Neutrophil (primary cell): ENCODE results near the gene CTNNBL1.

ENCODE experiments used
- H3K27ac ChIP-seq: fragments of 200-600 bp; sonication (generic); 2 replicates; pipeline ENCODE4 v1.5.1; 2016; ENCODE audit warnings: mild to moderate bottlenecking, moderate library complexity
- H3K27me3 ChIP-seq: fragments of 200-600 bp; sonication (generic); 2 replicates; pipeline ENCODE4 v1.6.0; 2016; ENCODE audit warnings: mild to moderate bottlenecking
- H3K36me3 ChIP-seq: fragments of 200-600 bp; sonication (generic); 2 replicates; pipeline ENCODE4 v1.5.1; 2017
- H3K4me1 ChIP-seq, 2 experiments: fragments of 200-600 bp in 1 of 2; sonication (generic) in 1 of 2; 1 replicate in 1 of 2; 2 replicates in 1 of 2; pipeline versions ENCODE4 v1.5.1 to v1.6.1; 2013 to 2016; ENCODE audit warnings: low read depth in 1 of 2, low read length in 1 of 2, mild to moderate bottlenecking in 1 of 2, moderate library complexity in 1 of 2; ENCODE audit not compliant: control insufficient read depth in 1 of 2, insufficient read depth in 1 of 2
- H3K4me3 ChIP-seq, 2 experiments: fragments of 200-600 bp in 1 of 2; sonication (generic) in 1 of 2; 1 replicate in 1 of 2; 2 replicates in 1 of 2; pipeline ENCODE4 v1.5.1; 2013 to 2016; ENCODE audit warnings: low read depth in 1 of 2, low read length in 1 of 2, mild to moderate bottlenecking in 1 of 2, moderate library complexity in 1 of 2
- H3K9me3 ChIP-seq: fragments of 200-600 bp; sonication (generic); 2 replicates; pipeline ENCODE4 v1.5.1; 2016
- CTCF ChIP-seq: fragments of 200-600 bp; sonication (generic); IDR thresholded peaks from 2 replicates; pipeline ENCODE4 v1.5.1; 2016; ENCODE audit warnings: antibody characterized with exemption

Gene CTNNBL1

GRCh38 chr20:37886851-37887297, 193.0 kb downstream of the CTNNBL1 start:
- no peak overlapping the region for H3K4me3 ChIP-seq
- H3K9me3 ChIP-seq = no peaks in the 10 kb centered on the region
- no peak for TF ChIP-seq CTCF
- no peaks in the 10 kb centered on the region for H3K36me3 ChIP-seq
- H3K27ac ChIP-seq = no peak overlapping the region
- H3K27me3 ChIP-seq = no peaks in the 10 kb centered on the region
- no peaks in the 10 kb centered on the region for H3K4me1 ChIP-seq

- Histone ChIP-seq H3K4me1 (no peaks in the 10 kb centered on the region), H3K4me3 (no peak overlapping the region), H3K9me3 (no peaks in the 10 kb centered on the region), H3K27me3 (no peaks in the 10 kb centered on the region), H3K36me3 (no peaks in the 10 kb centered on the region), H3K27ac (no peak overlapping the region)
- no peak for TF ChIP-seq CTCF
Measured at GRCh38 chr20:37888641-37889040, 194.8 kb downstream of the CTNNBL1 start.

GRCh38 chr20:37890108-37890507, 196.3 kb downstream of the CTNNBL1 start:
- Histone ChIP-seq H3K27me3 (no peaks in the 10 kb centered on the region), H3K27ac (no peak overlapping the region), H3K9me3 (no peaks in the 10 kb centered on the region), H3K4me3 (no peak overlapping the region), H3K4me1 (no peaks in the 10 kb centered on the region), H3K36me3 (no peaks in the 10 kb centered on the region)
- TF ChIP-seq CTCF = no peak

- H3K9me3 ChIP-seq = no peaks in the 10 kb centered on the region
- no peak overlapping the region for H3K4me3 ChIP-seq
- no peak overlapping the region for H3K27ac ChIP-seq
- no peaks in the 10 kb centered on the region for H3K36me3 ChIP-seq
- no peak for TF ChIP-seq CTCF
- H3K27me3 ChIP-seq = no peaks in the 10 kb centered on the region
- H3K4me1 ChIP-seq = no peaks in the 10 kb centered on the region
Measured at GRCh38 chr20:37890643-37891042, 196.8 kb downstream of the CTNNBL1 start.

- H3K27me3 ChIP-seq = no peaks in the 10 kb centered on the region
Measured at GRCh38 chr20:37892001-37892400, 198.2 kb downstream of the CTNNBL1 start.

More at GRCh38 chr20:37892001-37892400, 198.2 kb downstream of the CTNNBL1 start:
- Histone ChIP-seq H3K36me3 (no peaks in the 10 kb centered on the region), H3K27ac (no peak overlapping the region), H3K4me3 (no peak overlapping the region), H3K9me3 (no peaks in the 10 kb centered on the region), H3K4me1 (no peaks in the 10 kb centered on the region)
- no peak for TF ChIP-seq CTCF
